ENCODE data around the gene FLT4. TPM values are rescaled to one million over a fixed set of nuclear protein-coding genes. Genes with fewer than 3 reads are reported as not detected.

The FLT4 gene
- polyA plus RNA-seq, 1 experiment = 0.27 TPM

- TF ChIP-seq, protein P1, sequence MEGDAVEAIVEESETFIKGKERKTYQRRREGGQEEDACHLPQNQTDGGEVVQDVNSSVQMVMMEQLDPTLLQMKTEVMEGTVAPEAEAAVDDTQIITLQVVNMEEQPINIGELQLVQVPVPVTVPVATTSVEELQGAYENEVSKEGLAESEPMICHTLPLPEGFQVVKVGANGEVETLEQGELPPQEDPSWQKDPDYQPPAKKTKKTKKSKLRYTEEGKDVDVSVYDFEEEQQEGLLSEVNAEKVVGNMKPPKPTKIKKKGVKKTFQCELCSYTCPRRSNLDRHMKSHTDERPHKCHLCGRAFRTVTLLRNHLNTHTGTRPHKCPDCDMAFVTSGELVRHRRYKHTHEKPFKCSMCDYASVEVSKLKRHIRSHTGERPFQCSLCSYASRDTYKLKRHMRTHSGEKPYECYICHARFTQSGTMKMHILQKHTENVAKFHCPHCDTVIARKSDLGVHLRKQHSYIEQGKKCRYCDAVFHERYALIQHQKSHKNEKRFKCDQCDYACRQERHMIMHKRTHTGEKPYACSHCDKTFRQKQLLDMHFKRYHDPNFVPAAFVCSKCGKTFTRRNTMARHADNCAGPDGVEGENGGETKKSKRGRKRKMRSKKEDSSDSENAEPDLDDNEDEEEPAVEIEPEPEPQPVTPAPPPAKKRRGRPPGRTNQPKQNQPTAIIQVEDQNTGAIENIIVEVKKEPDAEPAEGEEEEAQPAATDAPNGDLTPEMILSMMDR (IDR thresholded peaks at IDR 0.05; ENCODE audit: insufficient read depth, low read depth, low read length) = no peak
- no peak for DNase-seq (ENCODE audit: low read depth)
- Histone ChIP-seq H3K36me3 (ENCODE audit: control insufficient read depth, insufficient read depth, low read length) (no peaks in the 10 kb centered on the region), H3K4me3 (ENCODE audit: low read depth, low read length) (no peak overlapping the region), H3K27me3 (ENCODE audit: control insufficient read depth, insufficient read depth, low read length) (peaks cover 10% of the 10 kb centered on the region)
- ChIA-PET CTCF (no interaction called here), POLR2A (no interaction called here)
Observed at GRCh38 chr5:180643191-180643851, 6.1 kb downstream of the FLT4 start.

DNA sequence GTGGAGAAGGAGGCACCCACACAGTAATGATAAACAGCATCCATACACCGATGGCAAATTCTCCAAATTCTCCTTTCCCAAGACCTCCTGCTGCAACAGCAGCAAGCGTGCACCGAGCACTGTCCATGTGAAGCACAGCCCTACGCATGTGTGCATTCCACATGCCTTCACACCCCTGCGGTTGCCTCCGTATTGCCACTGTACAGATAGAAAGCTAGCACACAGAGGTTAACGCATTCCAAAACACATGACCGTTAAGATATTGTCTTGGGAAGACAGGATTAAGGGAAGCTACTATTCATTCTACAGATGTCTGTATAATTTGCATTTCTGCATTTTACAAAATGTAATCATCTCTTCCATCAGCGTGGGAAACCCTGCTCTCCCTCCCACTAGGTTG is 6.6 kb downstream of the FLT4 start:
- Histone ChIP-seq H3K36me3 (ENCODE audit: control insufficient read depth, insufficient read depth, low read length) (no peaks in the 10 kb centered on the region), H3K4me3 (ENCODE audit: low read depth, low read length) (no peak overlapping the region), H3K27me3 (ENCODE audit: control insufficient read depth, insufficient read depth, low read length) (peaks cover 7% of the 10 kb centered on the region)
- POLR2A ChIA-PET = no interaction called here
- CTCF ChIA-PET = no interaction called here
- DNase-seq (ENCODE audit: low read depth) = no peak
- TF ChIP-seq, protein P1 (IDR thresholded peaks at IDR 0.05; ENCODE audit: insufficient read depth, low read depth, low read length) = no peak

DNA sequence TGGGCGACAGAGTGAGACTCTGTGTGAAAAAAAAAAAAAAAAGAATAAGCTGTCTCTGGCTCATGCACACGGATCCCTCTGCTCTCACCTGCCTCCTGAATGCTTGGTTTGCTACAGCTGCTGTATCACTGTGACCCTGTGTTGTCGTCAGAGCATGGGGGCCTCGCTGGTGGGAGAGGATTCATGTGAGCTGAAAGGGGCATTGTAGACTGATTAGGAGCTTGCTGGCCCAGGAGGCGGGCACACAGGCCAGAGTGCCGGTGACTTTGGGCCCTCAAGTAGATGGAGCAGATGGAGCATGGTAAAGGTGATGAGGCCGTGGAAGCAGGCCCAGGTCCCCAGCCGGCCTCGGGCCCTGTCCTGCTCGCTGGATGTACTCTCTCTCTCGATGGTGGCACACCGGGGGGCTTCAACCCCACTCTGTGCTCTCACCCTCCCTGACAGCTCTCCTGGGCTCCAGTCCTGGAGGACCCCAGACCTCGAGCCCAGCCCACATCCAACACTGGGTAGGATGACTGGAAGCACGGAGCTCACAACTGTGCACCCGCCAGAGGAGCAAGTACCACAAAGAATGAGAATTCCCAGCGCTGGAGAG is 7.1 kb downstream of the FLT4 start:
- TF ChIP-seq, protein P1 (IDR thresholded peaks at IDR 0.05; ENCODE audit: insufficient read depth, low read depth, low read length) = no peak
- CTCF ChIA-PET = no interaction called here
- DNase-seq (ENCODE audit: low read depth) = no peak
- POLR2A ChIA-PET = no interaction called here
- Histone ChIP-seq H3K27me3 (ENCODE audit: control insufficient read depth, insufficient read depth, low read length) (peaks cover 7% of the 10 kb centered on the region), H3K36me3 (ENCODE audit: control insufficient read depth, insufficient read depth, low read length) (no peaks in the 10 kb centered on the region), H3K4me3 (ENCODE audit: low read depth, low read length) (no peak overlapping the region)

- Histone ChIP-seq H3K36me3 (ENCODE audit: control insufficient read depth, insufficient read depth, low read length) (no peaks in the 10 kb centered on the region), H3K27me3 (ENCODE audit: control insufficient read depth, insufficient read depth, low read length) (peaks cover 4% of the 10 kb centered on the region)
- CTCF ChIA-PET = no interaction called here
Observed at GRCh38 chr5:180641566-180641900, 7.9 kb downstream of the FLT4 start.

GRCh38 chr5:180640861-180641565 is 8.4 kb downstream of the FLT4 start:
- no peak overlapping the region for H3K4me3 ChIP-seq (ENCODE audit: low read depth, low read length)
- DNase-seq (ENCODE audit: low read depth) = no peak
- TF ChIP-seq, protein P1 (IDR thresholded peaks at IDR 0.05; ENCODE audit: insufficient read depth, low read depth, low read length) = no peak
- CTCF ChIA-PET = interaction anchor here (0.5 kb wide), 1 partner anchor 143 kb away, joined by 3 read pairs; no protein-coding TSS in a partner anchor
- no peaks in the 10 kb centered on the region for H3K36me3 ChIP-seq (ENCODE audit: control insufficient read depth, insufficient read depth, low read length)
- POLR2A ChIA-PET = no interaction called here
- peaks cover 4% of the 10 kb centered on the region for H3K27me3 ChIP-seq (ENCODE audit: control insufficient read depth, insufficient read depth, low read length)

More at GRCh38 chr5:180641566-180641900, 7.9 kb downstream of the FLT4 start:
- H3K4me3 ChIP-seq (ENCODE audit: low read depth, low read length) = no peak overlapping the region
- DNase-seq (ENCODE audit: low read depth) = no peak
- POLR2A ChIA-PET = no interaction called here
- TF ChIP-seq, protein P1 (IDR thresholded peaks at IDR 0.05; ENCODE audit: insufficient read depth, low read depth, low read length) = no peak
